ENCODE data around the gene CEMIP. TPM values are rescaled to one million over a fixed set of nuclear protein-coding genes. Genes with fewer than 3 reads are reported as not detected.

CEMIP gene
- total and polyA plus RNA-seq, 10 of the 15 experiments (the other 5 are each of a cell fraction or from before 2014, with no cell fraction given), result 0.01 to 0.44 (median 0.16) TPM; not detected in 6

GRCh38 chr15:80887148-80887547 is 108.0 kb downstream of the CEMIP start (continued):
- TF ChIP-seq PRDM15 (CRISPR knock-in tag; IDR thresholded peaks at IDR 0.05) (no peak), KLF5 (IDR thresholded peaks at IDR 0.05; ENCODE audit: partially characterized antibody) (no peak), POLR2A (IDR thresholded peaks at IDR 0.05; ENCODE audit: low read depth, low read length) (no peak), ATF7 (IDR thresholded peaks at IDR 0.05; ENCODE audit: low read depth) (no peak), ZBED1 (IDR thresholded peaks at IDR 0.05; ENCODE audit: borderline replicate concordance) (no peak), YY1 (IDR thresholded peaks at IDR 0.05; ENCODE audit: low read depth, low read length) (no peak), RBBP5 (conservative IDR thresholded peaks at IDR 0.05) (no peak)

- Histone ChIP-seq H3K4me1 (ENCODE audit: control insufficient read depth, insufficient read depth, low read length) (no peaks in the 10 kb centered on the region), H4K20me1 (ENCODE audit: control insufficient read depth, insufficient read depth) (no peaks in the 10 kb centered on the region), H2AFZ (ENCODE audit: control insufficient read depth, low read depth, low read length) (no peak overlapping the region), H3K79me2 (ENCODE audit: control insufficient read depth, insufficient read depth, low read length) (no peaks in the 10 kb centered on the region), H3K4me2 (ENCODE audit: control insufficient read depth, insufficient read depth) (no peak overlapping the region), H3K27me3 (replicated peaks in 1 of 2; ENCODE audit: control insufficient read depth in 2 of 2, insufficient read depth in 2 of 2, low read length in 1 of 2) (no peaks in the 10 kb centered on the region; a peak in 2 of 4 replicates), H3K27ac (ENCODE audit: control insufficient read depth, insufficient read depth) (no peak overlapping the region), H3K9me3 (replicated peaks; ENCODE audit: control insufficient read depth, insufficient read depth, low read length) (no peaks in the 10 kb centered on the region), H3K4me3 (no peak overlapping the region), H3K36me3 (ENCODE audit: control insufficient read depth in 2 of 2, insufficient read depth in 2 of 2, low read length in 1 of 2) (no peaks in the 10 kb centered on the region), H3K9ac (ENCODE audit: control insufficient read depth, insufficient read depth, low read length) (no peak overlapping the region)
- WGBS (ENCODE audit: insufficient coverage, insufficient replicate concordance, low lambda C conversion rate, missing lambda C conversion rate), result 48% methylated on average over 3 of the region's 3 CpGs
- CTCF ChIA-PET, result no interaction called here
- SMC1A ChIA-PET (ENCODE audit: uncharacterized antibody, unreplicated experiment), result no interaction called here
- in situ Hi-C loops (cut with MboI) (no loop called here), intact Hi-C loops (cut with micrococcal nuclease; ENCODE audit: unreplicated experiment) (no loop called here)
- no peak for TF ChIP-seq NRF1 (conservative IDR thresholded peaks at IDR 0.05; ENCODE audit: low read depth, low read length)
- TF ChIP-seq SMC3 (IDR thresholded peaks at IDR 0.05; ENCODE audit: borderline replicate concordance, low read length), result no peak
- no peak for TF ChIP-seq GABPA (IDR thresholded peaks at IDR 0.05; ENCODE audit: low read depth)
- no peak for TF ChIP-seq TCF3 (IDR thresholded peaks at IDR 0.05; ENCODE audit: borderline replicate concordance, insufficient read depth, low read depth, low read length)
- TF ChIP-seq PML (IDR thresholded peaks at IDR 0.05; ENCODE audit: low read length), result no peak
- DNase-seq (ENCODE audit: low read depth, low spot score) (no peak), ATAC-seq (no peak), FAIRE-seq (no peak)
- RAD21 ChIA-PET (ENCODE audit: unreplicated experiment), result no interaction called here
- POLR2A ChIA-PET, result no interaction called here
- no TSS peak for BruUV-seq (replicated peaks)
These were observed 109.7 kb downstream of the CEMIP start for GRCh38 chr15:80888846-80889245.

Data from GM12878 (cell line).